ENCODE measurements around the gene CDKL1.

CDKL1 gene

GRCh38 chr14:50396631-50397389 is at the start of gene CDKL1:
CDKL1 (minus strand) TSS chr14:50396881; CDS start chr14:50395868, 1,013 bp downstream.
- TF ChIP-seq CTCF (IDR thresholded peaks at IDR 0.05; ENCODE audit: insufficient read depth, missing control alignments): no peak
- FAIRE-seq: no peak
- no peak for DNase-seq (ENCODE audit: insufficient read length, low spot score)

GRCh38 chr14:50434528-50434927 is 37.8 kb upstream of the CDKL1 start:
- no peak for TF ChIP-seq CTCF (IDR thresholded peaks at IDR 0.05; ENCODE audit: insufficient read depth, missing control alignments)
- DNase-seq (ENCODE audit: insufficient read length, low spot score) (no peak), FAIRE-seq (no peak)

GRCh38 chr14:50432131-50432530 is 35.5 kb upstream of the CDKL1 start:
- TF ChIP-seq CTCF (IDR thresholded peaks at IDR 0.05; ENCODE audit: insufficient read depth, missing control alignments): no peak
- DNase-seq (ENCODE audit: insufficient read length, low spot score) (no peak), FAIRE-seq (no peak)

- no peak for TF ChIP-seq CTCF (IDR thresholded peaks at IDR 0.05; ENCODE audit: insufficient read depth, missing control alignments)
- no peak for FAIRE-seq
- no peak for DNase-seq (ENCODE audit: insufficient read length, low spot score)
Observed at GRCh38 chr14:50425816-50426215, 29.1 kb upstream of the CDKL1 start.

GRCh38 chr14:50425105-50425504 is 28.4 kb upstream of the CDKL1 start:
- no peak for FAIRE-seq
- DNase-seq (ENCODE audit: insufficient read length, low spot score): no peak
- TF ChIP-seq CTCF (IDR thresholded peaks at IDR 0.05; ENCODE audit: insufficient read depth, missing control alignments): no peak

GRCh38 chr14:50423529-50423928 is 26.8 kb upstream of the CDKL1 start:
- TF ChIP-seq CTCF (IDR thresholded peaks at IDR 0.05; ENCODE audit: insufficient read depth, missing control alignments): no peak
- FAIRE-seq (no peak), DNase-seq (ENCODE audit: insufficient read length, low spot score) (no peak)

GRCh38 chr14:50421499-50421898 is 24.8 kb upstream of the CDKL1 start:
- TF ChIP-seq CTCF (IDR thresholded peaks at IDR 0.05; ENCODE audit: insufficient read depth, missing control alignments): no peak
- no peak for FAIRE-seq

More at GRCh38 chr14:50421499-50421898, 24.8 kb upstream of the CDKL1 start:
- DNase-seq (ENCODE audit: insufficient read length, low spot score): no peak

All from D721Med (cell line).